CD4-positive, alpha-beta T cell treated with Interleukin-2 at 100 ng/mL for 4 hours (primary cell): ENCODE measurements around the gene RING1.
"Not testable (repeated sequence)": the region's sequence is repeated elsewhere in the genome, so short reads cannot be mapped to it uniquely, and the experiment has no call there.

ENCODE experiments used
- DNase-seq: peaks from one replicate; pipeline ENCODE4 v3.0.0-alpha.2; 2020; ENCODE audit warnings: low spot score

RING1 gene

GRCh38 chr6:33206027-33206863 is 2.1 kb upstream of the RING1 start:
- no peak for DNase-seq

- DNase-seq, result no peak
Measured at GRCh38 chr6:33206864-33207551, 1.3 kb upstream of the RING1 start.

- no peak for DNase-seq
Measured at GRCh38 chr6:33207552-33208090, 679 bp upstream of the RING1 start.

DNA sequence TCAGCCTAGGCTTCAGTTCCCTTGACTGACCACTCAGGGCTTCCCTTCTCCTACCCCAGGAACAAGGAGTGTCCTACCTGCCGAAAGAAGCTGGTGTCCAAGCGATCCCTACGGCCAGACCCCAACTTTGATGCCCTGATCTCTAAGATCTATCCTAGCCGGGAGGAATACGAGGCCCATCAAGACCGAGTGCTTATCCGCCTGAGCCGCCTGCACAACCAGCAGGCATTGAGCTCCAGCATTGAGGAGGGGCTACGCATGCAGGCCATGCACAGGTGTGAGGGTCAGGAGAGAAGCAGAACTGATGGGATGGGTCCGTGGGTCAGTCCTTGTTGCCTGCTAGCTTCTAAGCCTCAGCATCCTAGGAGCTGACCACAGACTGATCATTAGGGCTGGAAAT is 1.6 kb downstream of the RING1 start:
- DNase-seq, result no peak

DNA sequence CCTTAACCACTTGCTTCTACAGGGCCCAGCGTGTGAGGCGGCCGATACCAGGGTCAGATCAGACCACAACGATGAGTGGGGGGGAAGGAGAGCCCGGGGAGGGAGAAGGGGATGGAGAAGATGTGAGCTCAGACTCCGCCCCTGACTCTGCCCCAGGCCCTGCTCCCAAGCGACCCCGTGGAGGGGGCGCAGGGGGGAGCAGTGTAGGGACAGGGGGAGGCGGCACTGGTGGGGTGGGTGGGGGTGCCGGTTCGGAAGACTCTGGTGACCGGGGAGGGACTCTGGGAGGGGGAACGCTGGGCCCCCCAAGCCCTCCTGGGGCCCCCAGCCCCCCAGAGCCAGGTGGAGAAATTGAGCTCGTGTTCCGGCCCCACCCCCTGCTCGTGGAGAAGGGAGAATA is 2.8 kb downstream of the RING1 start:
- DNase-seq, result no peak

GRCh38 chr6:33211666-33212422 is 3.5 kb downstream of the RING1 start:
- no peak for DNase-seq

- DNase-seq, result no peak
Measured at GRCh38 chr6:33212857-33213165, 4.5 kb downstream of the RING1 start.

DNA sequence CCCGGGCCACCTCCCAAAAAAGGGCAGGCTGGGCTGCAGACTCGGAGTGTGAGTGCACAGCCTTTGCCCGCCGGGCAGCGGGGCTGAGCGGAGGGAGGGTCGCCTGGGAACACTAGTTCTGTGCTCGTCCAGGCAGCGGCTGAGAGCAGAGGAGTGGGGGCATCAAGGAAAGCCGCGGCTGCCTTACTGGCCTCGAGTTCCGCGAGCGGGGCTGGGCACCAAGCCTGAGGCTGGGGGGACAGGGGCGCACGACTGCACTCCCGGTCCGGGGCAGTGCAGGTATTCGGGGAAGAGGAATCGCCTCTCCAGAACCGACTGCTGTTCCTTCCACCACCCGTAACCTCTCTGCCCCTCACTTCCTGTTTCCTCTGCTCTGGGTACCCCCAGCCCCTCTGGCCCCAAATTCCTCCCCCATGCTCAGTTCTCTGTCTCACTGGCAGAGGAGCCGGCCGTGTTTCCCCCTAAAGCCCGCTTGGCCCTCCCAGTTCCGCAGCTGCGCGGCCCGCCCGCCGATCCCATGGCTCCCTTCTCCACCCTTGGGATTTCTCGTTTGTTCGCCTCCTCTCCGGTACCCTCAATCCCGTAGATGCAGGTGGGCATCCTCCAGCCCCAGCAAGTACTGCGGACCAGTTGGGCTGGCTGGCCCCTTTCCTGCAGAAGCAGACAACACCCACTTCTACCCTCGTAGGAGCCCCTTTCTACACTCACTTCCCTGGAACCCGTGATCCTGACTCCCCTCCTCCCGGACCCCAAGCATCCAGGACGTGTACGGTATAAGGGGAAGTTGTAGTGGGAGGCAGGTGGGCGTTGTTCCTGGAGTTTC is 5.1 kb downstream of the RING1 start:
- DNase-seq, result no peak

DNA sequence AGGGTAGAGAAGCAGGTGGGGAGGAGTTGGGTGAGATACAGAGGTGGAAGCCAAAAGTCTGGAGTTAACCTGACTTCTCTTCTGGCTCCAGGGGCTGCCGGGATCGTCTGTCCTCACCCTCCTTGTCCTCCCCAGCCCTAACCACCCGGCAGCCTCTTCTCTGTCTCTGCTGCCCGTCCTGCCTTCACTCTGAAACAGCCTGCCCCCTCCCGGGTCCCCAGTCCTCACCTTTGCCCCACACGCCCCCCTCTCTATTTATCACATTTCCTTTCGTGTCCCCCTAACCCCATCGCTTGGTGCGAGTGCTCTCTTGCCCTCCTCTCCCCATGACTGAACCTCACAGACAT is 5.7 kb downstream of the RING1 start:
- DNase-seq, result no peak

- no peak for DNase-seq
Measured at GRCh38 chr6:33215271-33216116, 7.2 kb downstream of the RING1 start.

DNA sequence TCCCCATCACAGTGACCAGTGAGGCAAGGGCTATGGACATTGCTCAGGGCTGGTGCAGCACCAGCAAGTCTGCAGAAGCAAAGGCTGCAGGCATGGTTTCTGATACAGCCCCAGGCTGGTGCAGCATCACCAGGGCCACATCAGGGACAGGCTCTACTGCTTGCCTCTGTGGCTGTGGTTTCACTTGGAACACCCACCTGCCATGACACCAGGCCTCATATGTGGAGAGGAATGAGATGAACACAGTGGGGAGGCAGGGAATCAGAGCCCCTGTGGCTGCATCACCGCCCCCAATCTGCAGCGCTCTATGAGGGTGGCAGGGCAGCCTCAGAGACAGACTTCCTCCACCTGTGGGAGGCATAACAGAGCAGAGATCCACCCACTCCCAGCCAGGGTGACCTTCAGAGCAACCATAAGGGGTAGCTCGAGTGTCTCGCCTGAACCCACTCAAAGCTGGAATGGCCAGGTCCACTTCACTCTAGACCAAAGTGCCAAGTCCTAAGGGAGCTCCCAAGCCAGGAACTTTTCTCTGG is 7.9 kb downstream of the RING1 start:
- no peak for DNase-seq

DNA sequence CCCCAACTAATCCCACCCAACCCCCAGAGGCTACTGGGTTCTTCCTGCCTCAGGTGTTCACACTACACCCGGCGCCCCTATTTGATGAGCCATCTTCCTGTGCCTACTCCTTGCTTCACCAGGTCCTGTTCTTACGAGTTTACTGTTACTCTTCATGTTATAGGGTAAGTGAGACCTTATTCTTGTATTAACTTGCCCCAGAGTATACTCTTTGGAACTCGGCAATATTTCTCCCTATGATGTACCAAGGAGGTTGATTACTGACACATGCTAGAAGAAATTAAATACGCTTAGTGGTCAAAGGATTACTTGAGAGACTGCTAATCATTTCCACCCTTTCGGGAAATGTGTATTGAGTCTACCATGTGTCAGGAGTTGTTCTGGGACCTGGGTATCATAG is 8.9 kb downstream of the RING1 start:
- DNase-seq, result no peak

DNA sequence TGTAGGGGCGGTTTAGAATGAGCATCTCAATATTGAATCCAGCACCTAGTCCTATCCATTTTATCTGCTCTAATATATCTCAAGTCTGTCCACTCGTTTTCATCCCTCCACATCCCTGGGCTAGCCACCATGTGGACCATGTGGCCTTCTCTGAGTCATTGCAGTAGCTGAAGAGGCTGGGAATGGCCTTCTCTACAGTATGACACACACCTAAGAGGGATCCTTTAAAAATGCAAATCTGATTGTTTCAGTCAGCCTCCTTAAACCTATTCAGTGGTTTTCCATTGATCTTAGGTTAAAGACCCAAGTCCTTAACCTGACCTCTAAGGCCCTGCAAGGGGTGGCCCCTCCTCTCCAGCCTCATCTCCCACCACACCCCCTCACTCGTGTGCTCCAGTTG is 9.4 kb downstream of the RING1 start:
- DNase-seq, result no peak

GRCh38 chr6:33226503-33227120 is 18.3 kb downstream of the RING1 start:
- not testable (repeated sequence) for DNase-seq

GRCh38 chr6:33235221-33235634 is 26.9 kb downstream of the RING1 start:
- DNase-seq, result no peak

DNA sequence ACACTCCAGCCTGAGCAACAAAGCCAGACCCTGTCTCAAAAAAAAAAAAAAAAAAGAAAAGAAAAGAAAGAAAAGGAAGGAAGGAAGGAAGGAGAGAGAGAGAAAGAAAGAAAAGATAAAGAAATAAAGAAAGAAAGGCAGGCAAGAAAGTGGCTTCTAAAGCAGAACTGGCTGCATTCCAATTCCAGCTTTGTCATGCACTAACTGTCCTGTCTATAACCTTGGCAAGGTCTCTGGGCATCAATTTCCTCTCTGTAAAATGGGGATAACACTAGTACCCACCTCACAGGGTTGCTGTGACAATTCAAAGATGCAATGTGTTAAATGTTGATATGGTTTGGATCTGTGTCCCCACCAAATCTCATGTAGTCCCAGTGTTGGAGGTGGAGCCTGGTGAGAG is 28.0 kb downstream of the RING1 start:
- DNase-seq, result no peak

DNA sequence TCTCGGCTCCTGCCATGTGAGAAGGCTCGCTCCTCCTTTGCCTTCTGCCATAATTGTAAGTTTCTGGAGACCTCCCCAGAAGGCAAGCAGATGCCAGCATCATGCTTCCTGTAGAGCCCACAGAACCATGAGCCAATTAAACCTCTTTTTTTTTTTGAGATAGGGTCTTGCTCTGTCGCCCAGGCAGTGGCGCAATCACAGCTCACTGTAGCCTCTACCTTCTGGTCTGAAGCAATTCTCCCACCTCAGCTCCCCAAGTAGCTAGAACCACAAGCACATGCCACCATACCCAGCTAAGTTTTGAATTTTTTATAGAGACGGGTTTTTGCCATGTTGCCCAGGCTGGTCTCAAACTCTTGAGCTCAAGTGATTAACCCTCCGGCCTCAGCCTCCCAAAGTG is 28.6 kb downstream of the RING1 start:
- DNase-seq, result no peak

GRCh38 chr6:33237741-33238140 is 29.4 kb downstream of the RING1 start:
- DNase-seq, result no peak

DNA sequence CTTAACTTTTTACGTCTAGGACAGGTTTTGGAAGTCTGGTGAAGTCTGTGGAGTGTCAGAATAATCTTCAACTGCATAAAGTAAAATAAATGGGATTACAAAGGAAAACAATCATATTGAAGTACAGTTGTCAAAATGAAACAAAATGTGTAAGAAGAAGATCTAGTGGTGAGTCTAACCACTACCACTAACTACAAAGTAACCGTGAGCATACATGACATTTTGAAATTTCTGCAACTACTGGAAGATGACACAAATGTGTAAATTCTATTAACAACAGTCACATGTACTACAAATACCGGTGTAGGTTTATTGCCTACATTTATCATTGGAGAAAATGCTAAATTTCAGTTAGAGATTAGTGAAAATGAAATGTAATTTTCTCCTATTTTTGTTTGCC is 33.7 kb downstream of the RING1 start:
- no peak for DNase-seq

GRCh38 chr6:33243476-33243875 is 35.2 kb downstream of the RING1 start:
- DNase-seq, result no peak
